GM12878 (cell line): ENCODE measurements around the gene GZMB. TPM values are rescaled to one million over a fixed set of nuclear protein-coding genes. Genes with fewer than 3 reads are reported as not detected.

Experiments
- ATAC-seq: fragments of 200-7000 bp; cut with Tn5 transposase; 3 replicates; pipeline ENCODE4 v1.9.1; 2020; ENCODE audit warnings: mild to moderate bottlenecking, moderate library complexity
- BruUV-seq: library from RNA; stranded (reverse); fragments of 400-500 nt; replicated peaks from 2 replicates; lab custom pipeline; 2021; lab: Mats Ljungman, UMichigan
- CTCF ChIA-PET: fragments of 300-600 bp; sonication (Branson Sonifier 250); formaldehyde crosslinking; extraction: SDS; loops from one replicate; lab custom pipeline; 2021; ENCODE audit warnings: inconsistent platforms; lab: Yijun Ruan, JAX
- POLR2A ChIA-PET: fragments of 350-600 bp; formaldehyde crosslinking; extraction: SDS; loops from one replicate; lab custom pipeline; 2021; ENCODE audit warnings: inconsistent platforms; lab: Charles Lee
- RAD21 ChIA-PET: fragments of 300-600 bp; sonication (Branson Sonifier 250); formaldehyde crosslinking; loops from one replicate; lab custom pipeline; 2023; ENCODE audit warnings: antibody characterized with exemption; ENCODE audit not compliant: unreplicated experiment; lab: Charles Lee
- SMC1A ChIA-PET: fragments of 300-600 bp; sonication (Branson Sonifier 250); formaldehyde crosslinking; loops from one replicate; lab custom pipeline; 2023; ENCODE audit not compliant: unreplicated experiment, uncharacterized antibody; lab: Charles Lee
- DNase-seq: peaks from one replicate; pipeline ENCODE4 v3.0.0-alpha.2; 2011; ENCODE audit warnings: low read depth, low spot score
- FAIRE-seq: peaks from 3 replicates; lab custom pipeline; 2011; peaks lifted over from hg19 to GRCh38; lab: Jason Lieb, UNC
- H2AFZ ChIP-seq: 2 replicates; pipeline ENCODE4 v1.6.0; 2011; ENCODE audit warnings: low read depth, low read length, control low read depth; ENCODE audit not compliant: control insufficient read depth
- H3K27ac ChIP-seq: 2 replicates; pipeline ENCODE4 v1.5.1; 2011; ENCODE audit warnings: control low read depth; ENCODE audit not compliant: control insufficient read depth, insufficient read depth
- H3K27me3 ChIP-seq, 2 experiments: replicated peaks in 1 of 2; 2 replicates each; pipeline versions ENCODE4 v1.6.0 to v1.6.1; 2011; ENCODE audit warnings: low read length in 1 of 2; ENCODE audit not compliant: control insufficient read depth in 2 of 2, insufficient read depth in 2 of 2
- H3K36me3 ChIP-seq, 2 experiments: 2 replicates each; pipeline ENCODE4 v1.5.1; 2011; ENCODE audit warnings: low read length in 1 of 2; ENCODE audit not compliant: control insufficient read depth in 2 of 2, insufficient read depth in 2 of 2
- H3K4me1 ChIP-seq: 2 replicates; pipeline ENCODE4 v1.6.1; 2011; ENCODE audit warnings: mild to moderate bottlenecking, low read length, moderate library complexity, mixed read lengths; ENCODE audit not compliant: control insufficient read depth, insufficient read depth
- H3K4me2 ChIP-seq: 2 replicates; pipeline ENCODE4 v1.6.0; 2011; ENCODE audit warnings: control low read depth; ENCODE audit not compliant: control insufficient read depth, insufficient read depth
- H3K4me3 ChIP-seq: fragments of 200-600 bp; sonication (generic); 2 replicates; pipeline ENCODE4 v1.5.1; 2016
- H3K79me2 ChIP-seq: 2 replicates; pipeline ENCODE4 v1.6.0; 2011; ENCODE audit warnings: low read length; ENCODE audit not compliant: control insufficient read depth, insufficient read depth
- H3K9ac ChIP-seq: 2 replicates; pipeline ENCODE4 v1.8.0; 2011; ENCODE audit warnings: low read length, control low read depth, mixed read lengths; ENCODE audit not compliant: control insufficient read depth, insufficient read depth
- H3K9me3 ChIP-seq: replicated peaks from 3 replicates; pipeline ENCODE4 v1.5.1; 2011; ENCODE audit warnings: mild to moderate bottlenecking, low read length; ENCODE audit not compliant: control insufficient read depth, insufficient read depth
- H4K20me1 ChIP-seq: 2 replicates; pipeline ENCODE4 v1.6.0; 2011; ENCODE audit not compliant: control insufficient read depth, insufficient read depth
- ASH2L ChIP-seq: fragments of 300-600, 200-600 bp; sonication (generic); IDR thresholded peaks from 2 replicates; pipeline ENCODE4 v1.6.1; 2017; ENCODE audit warnings: low read depth, mild to moderate bottlenecking, borderline replicate concordance
- BCL11A ChIP-seq: IDR thresholded peaks from 2 replicates; pipeline ENCODE4 v1.6.1; 2011; ENCODE audit warnings: low read depth, low read length
- CEBPB ChIP-seq, 2 experiments: fragments of 150-350 bp in 1 of 2; IDR thresholded peaks; 2 replicates each; pipeline ENCODE4 v1.6.1; 2012 to 2014; ENCODE audit warnings: low read depth in 2 of 2, low read length in 2 of 2, borderline replicate concordance in 1 of 2, inconsistent platforms in 1 of 2
- E2F4 ChIP-seq: IDR thresholded peaks from 2 replicates; pipeline ENCODE4 v1.6.1; 2012; ENCODE audit warnings: low read depth, low read length, improper control_type of control experiment
- EED ChIP-seq: sonication (generic); IDR thresholded peaks from 2 replicates; pipeline ENCODE4 v1.6.1; 2016; ENCODE audit warnings: antibody characterized with exemption, low read depth
- EGR1 ChIP-seq, 2 experiments: IDR thresholded peaks; 1 replicate in 1 of 2; 2 replicates in 1 of 2; pipeline ENCODE4 v1.6.1; 2011 to 2012; ENCODE audit warnings: low read depth in 2 of 2, low read length in 2 of 2, borderline replicate concordance in 1 of 2, mild to moderate bottlenecking in 1 of 2, moderate library complexity in 1 of 2
- HDAC2 ChIP-seq: fragments of 200-600 bp; sonication (generic); IDR thresholded peaks from 2 replicates; pipeline ENCODE4 v1.6.1; 2017
- HDGF ChIP-seq: fragments of 450-650 bp; IDR thresholded peaks from 2 replicates; pipeline ENCODE4 v1.6.1; 2016; ENCODE audit warnings: antibody characterized with exemption
- LARP7 ChIP-seq: fragments of 450-650 bp; IDR thresholded peaks from 2 replicates; pipeline ENCODE4 v1.6.1; 2017; ENCODE audit warnings: mild to moderate bottlenecking
- NR2C1 ChIP-seq: fragments of 450-650 bp; IDR thresholded peaks from 2 replicates; pipeline ENCODE4 v1.6.1; 2017; ENCODE audit warnings: antibody characterized with exemption, mild to moderate bottlenecking, moderate library complexity
- RAD51 ChIP-seq: fragments of 450-650 bp; IDR thresholded peaks from 2 replicates; pipeline ENCODE4 v1.6.1; 2016; ENCODE audit warnings: moderate library complexity, mild to moderate bottlenecking, inconsistent platforms
- RBBP5 ChIP-seq: fragments of 200-600 bp; sonication (generic); conservative IDR thresholded peaks from 2 replicates; pipeline ENCODE4 v1.6.1; 2016
- SREBF1 ChIP-seq: IDR thresholded peaks from 2 replicates; pipeline ENCODE4 v1.6.1; 2012; ENCODE audit warnings: mild to moderate bottlenecking, low read length
- YBX1 ChIP-seq: fragments of 450-650 bp; IDR thresholded peaks from 2 replicates; pipeline ENCODE4 v1.6.1; 2016; ENCODE audit warnings: antibody characterized with exemption
- WGBS: methylation state at CpG from one replicate; pipeline ENCODE4 v1.1.6; 2016; ENCODE audit warnings: low lambda C conversion rate; ENCODE audit not compliant: insufficient replicate concordance, insufficient coverage; ENCODE audit errors: missing lambda C conversion rate; 5-methylcytosine and 5-hydroxymethylcytosine counted together
- in situ Hi-C: fragments of 300-500 bp; cut with MboI; formaldehyde crosslinking; loops from 9 replicates; pipeline ENCODE4 v1.14.3; 2018; ENCODE audit warnings: mixed read lengths
- intact Hi-C: fragments of 100-400 bp; cut with micrococcal nuclease; formaldehyde crosslinking; loops from one replicate; pipeline ENCODE4 v1.14.2; 2022; ENCODE audit not compliant: unreplicated experiment
- polyA plus RNA-seq, 11 experiments: library from polyadenylated mRNA; depleted of rRNA in 4 of 11; unstranded in 6 of 11; stranded (reverse) in 5 of 11; fragments of >200 nt; fragmentation: Nextera tagmentation in 4 of 11; fragmentation: Illumina TruSeq in 1 of 11; extraction: Ambion mirVana in 4 of 11; extraction: Trizol in 1 of 11; gene quantifications; 1 replicate in 1 of 11; 2 replicates in 10 of 11; pipeline versions ENCODE4 v1.2.1 to v1.2.3, GENCODE V29; 2011 to 2016; ENCODE audit warnings: inconsistent platforms in 2 of 11, missing spikeins in 2 of 11, low read depth in 1 of 11
- total RNA-seq, 4 experiments: library from RNA; depleted of rRNA in 3 of 4; stranded (reverse); fragments of >200 nt in 3 of 4; fragmentation: Illumina TruSeq in 1 of 4; extraction: Trizol in 1 of 4; gene quantifications; 2 replicates each; pipeline versions ENCODE4 v1.2.1 to v1.2.3, GENCODE V29; 2013 to 2021
- TF ChIP-seq, protein P1 (sequence below): fragments of 450-650 bp; IDR thresholded peaks from 2 replicates; pipeline ENCODE4 v1.6.1; 2017; ENCODE audit warnings: antibody characterized with exemption, mild to moderate bottlenecking, moderate library complexity
- TF ChIP-seq, protein P2 (sequence below): fragments of 450-650 bp; IDR thresholded peaks from 2 replicates; pipeline ENCODE4 v1.6.1; 2016; ENCODE audit warnings: mild to moderate bottlenecking, moderate library complexity, borderline replicate concordance
- TF ChIP-seq, protein P3 (sequence below): IDR thresholded peaks from 2 replicates; pipeline ENCODE4 v1.6.1; 2011; ENCODE audit warnings: borderline replicate concordance, low read depth, mild to moderate bottlenecking, moderate library complexity, mixed read lengths, low read length; ENCODE audit not compliant: insufficient read depth; ENCODE audit errors: extremely low read length
- TF ChIP-seq, protein P4 (sequence below): IDR thresholded peaks from 2 replicates; pipeline ENCODE4 v1.6.1; 2012; ENCODE audit warnings: low read depth, low read length, improper control_type of control experiment

GZMB gene
- total and polyA plus RNA-seq, 10 of the 15 experiments (the other 5 are each of a cell fraction or from before 2014, with no cell fraction given), result 0.19 to 0.87 (median 0.38) TPM; not detected in 7

GRCh38 chr14:24632761-24633160 is 1.2 kb downstream of the GZMB start:
- no TSS peak for BruUV-seq
- ATAC-seq, result no peak
- in situ Hi-C loops, result no loop called here
- SMC1A ChIA-PET, result no interaction called here
- RAD21 ChIA-PET, result no interaction called here
- no peak overlapping the region for H3K9ac ChIP-seq
- no peaks in the 10 kb centered on the region for H3K27me3 ChIP-seq
- POLR2A ChIA-PET, result no interaction called here
- FAIRE-seq, result no peak
- no peaks in the 10 kb centered on the region for H3K4me1 ChIP-seq
- no peak overlapping the region for H3K4me3 ChIP-seq
- no peaks in the 10 kb centered on the region for H3K36me3 ChIP-seq
- CTCF ChIA-PET, result no interaction called here
- DNase-seq, result no peak
- no peaks in the 10 kb centered on the region for H3K9me3 ChIP-seq
- intact Hi-C loops, result no loop called here
- no peaks in the 10 kb centered on the region for H4K20me1 ChIP-seq
- H2AFZ ChIP-seq, result no peak overlapping the region
- H3K27ac ChIP-seq, result no peak overlapping the region
- TF ChIP-seq HDAC2, result no peak
- no peak for TF ChIP-seq RAD51
- no peak for TF ChIP-seq BCL11A
- no peak for TF ChIP-seq HDGF
- TF ChIP-seq, protein P1, sequence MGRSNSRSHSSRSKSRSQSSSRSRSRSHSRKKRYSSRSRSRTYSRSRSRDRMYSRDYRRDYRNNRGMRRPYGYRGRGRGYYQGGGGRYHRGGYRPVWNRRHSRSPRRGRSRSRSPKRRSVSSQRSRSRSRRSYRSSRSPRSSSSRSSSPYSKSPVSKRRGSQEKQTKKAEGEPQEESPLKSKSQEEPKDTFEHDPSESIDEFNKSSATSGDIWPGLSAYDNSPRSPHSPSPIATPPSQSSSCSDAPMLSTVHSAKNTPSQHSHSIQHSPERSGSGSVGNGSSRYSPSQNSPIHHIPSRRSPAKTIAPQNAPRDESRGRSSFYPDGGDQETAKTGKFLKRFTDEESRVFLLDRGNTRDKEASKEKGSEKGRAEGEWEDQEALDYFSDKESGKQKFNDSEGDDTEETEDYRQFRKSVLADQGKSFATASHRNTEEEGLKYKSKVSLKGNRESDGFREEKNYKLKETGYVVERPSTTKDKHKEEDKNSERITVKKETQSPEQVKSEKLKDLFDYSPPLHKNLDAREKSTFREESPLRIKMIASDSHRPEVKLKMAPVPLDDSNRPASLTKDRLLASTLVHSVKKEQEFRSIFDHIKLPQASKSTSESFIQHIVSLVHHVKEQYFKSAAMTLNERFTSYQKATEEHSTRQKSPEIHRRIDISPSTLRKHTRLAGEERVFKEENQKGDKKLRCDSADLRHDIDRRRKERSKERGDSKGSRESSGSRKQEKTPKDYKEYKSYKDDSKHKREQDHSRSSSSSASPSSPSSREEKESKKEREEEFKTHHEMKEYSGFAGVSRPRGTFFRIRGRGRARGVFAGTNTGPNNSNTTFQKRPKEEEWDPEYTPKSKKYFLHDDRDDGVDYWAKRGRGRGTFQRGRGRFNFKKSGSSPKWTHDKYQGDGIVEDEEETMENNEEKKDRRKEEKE, result no peak
- TF ChIP-seq NR2C1, result no peak
- no peak for TF ChIP-seq EGR1 (IDR thresholded peaks at IDR 0.05; ENCODE audit: borderline replicate concordance in 1 of 2, low read depth in 2 of 2, low read length in 2 of 2)
- TF ChIP-seq LARP7, result no peak
- no peak for TF ChIP-seq EED
- TF ChIP-seq RBBP5, result no peak
- no peak for TF ChIP-seq CEBPB (IDR thresholded peaks at IDR 0.05; ENCODE audit: borderline replicate concordance in 1 of 2, low read depth in 2 of 2, low read length in 2 of 2)
- no peak for TF ChIP-seq YBX1
- no peak for TF ChIP-seq ASH2L
- TF ChIP-seq, protein P2, sequence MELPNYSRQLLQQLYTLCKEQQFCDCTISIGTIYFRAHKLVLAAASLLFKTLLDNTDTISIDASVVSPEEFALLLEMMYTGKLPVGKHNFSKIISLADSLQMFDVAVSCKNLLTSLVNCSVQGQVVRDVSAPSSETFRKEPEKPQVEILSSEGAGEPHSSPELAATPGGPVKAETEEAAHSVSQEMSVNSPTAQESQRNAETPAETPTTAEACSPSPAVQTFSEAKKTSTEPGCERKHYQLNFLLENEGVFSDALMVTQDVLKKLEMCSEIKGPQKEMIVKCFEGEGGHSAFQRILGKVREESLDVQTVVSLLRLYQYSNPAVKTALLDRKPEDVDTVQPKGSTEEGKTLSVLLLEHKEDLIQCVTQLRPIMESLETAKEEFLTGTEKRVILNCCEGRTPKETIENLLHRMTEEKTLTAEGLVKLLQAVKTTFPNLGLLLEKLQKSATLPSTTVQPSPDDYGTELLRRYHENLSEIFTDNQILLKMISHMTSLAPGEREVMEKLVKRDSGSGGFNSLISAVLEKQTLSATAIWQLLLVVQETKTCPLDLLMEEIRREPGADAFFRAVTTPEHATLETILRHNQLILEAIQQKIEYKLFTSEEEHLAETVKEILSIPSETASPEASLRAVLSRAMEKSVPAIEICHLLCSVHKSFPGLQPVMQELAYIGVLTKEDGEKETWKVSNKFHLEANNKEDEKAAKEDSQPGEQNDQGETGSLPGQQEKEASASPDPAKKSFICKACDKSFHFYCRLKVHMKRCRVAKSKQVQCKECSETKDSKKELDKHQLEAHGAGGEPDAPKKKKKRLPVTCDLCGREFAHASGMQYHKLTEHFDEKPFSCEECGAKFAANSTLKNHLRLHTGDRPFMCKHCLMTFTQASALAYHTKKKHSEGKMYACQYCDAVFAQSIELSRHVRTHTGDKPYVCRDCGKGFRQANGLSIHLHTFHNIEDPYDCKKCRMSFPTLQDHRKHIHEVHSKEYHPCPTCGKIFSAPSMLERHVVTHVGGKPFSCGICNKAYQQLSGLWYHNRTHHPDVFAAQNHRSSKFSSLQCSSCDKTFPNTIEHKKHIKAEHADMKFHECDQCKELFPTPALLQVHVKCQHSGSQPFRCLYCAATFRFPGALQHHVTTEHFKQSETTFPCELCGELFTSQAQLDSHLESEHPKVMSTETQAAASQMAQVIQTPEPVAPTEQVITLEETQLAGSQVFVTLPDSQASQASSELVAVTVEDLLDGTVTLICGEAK, result no peak
- TF ChIP-seq SREBF1, result no peak
- TF ChIP-seq, protein P3, sequence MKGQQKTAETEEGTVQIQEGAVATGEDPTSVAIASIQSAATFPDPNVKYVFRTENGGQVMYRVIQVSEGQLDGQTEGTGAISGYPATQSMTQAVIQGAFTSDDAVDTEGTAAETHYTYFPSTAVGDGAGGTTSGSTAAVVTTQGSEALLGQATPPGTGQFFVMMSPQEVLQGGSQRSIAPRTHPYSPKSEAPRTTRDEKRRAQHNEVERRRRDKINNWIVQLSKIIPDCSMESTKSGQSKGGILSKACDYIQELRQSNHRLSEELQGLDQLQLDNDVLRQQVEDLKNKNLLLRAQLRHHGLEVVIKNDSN, result no peak
- TF ChIP-seq, protein P4, sequence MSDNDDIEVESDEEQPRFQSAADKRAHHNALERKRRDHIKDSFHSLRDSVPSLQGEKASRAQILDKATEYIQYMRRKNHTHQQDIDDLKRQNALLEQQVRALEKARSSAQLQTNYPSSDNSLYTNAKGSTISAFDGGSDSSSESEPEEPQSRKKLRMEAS, result no peak
- TF ChIP-seq E2F4, result no peak
- H3K4me2 ChIP-seq, result no peak overlapping the region
- H3K79me2 ChIP-seq, result no peaks in the 10 kb centered on the region
- WGBS, result 62% methylated on average over 6 of the region's 6 CpGs
